Transverse colon (tissue), 3 donors: Measurements from ENCODE around the gene UEVLD.

Source experiments
- CTCF ChIP-seq, 5 experiments: fragments of 200-600 bp in 3 of 5; fragments of 450-650 bp in 2 of 5; sonication (generic) in 3 of 5; IDR thresholded peaks; 1 replicate in 2 of 5; 2 replicates in 3 of 5; pipeline ENCODE4 v1.5.1; 2016 to 2017; ENCODE audit warnings: antibody characterized with exemption in 5 of 5, inconsistent platforms in 3 of 5, mild to moderate bottlenecking in 2 of 5, moderate library complexity in 1 of 5
- EP300 ChIP-seq: sonication (generic); formaldehyde crosslinking; IDR thresholded peaks from one replicate; pipeline ENCODE4 v1.6.1; 2017; ENCODE audit warnings: antibody characterized with exemption, low read depth
- POLR2A ChIP-seq: fragments of 450-650 bp; IDR thresholded peaks from one replicate; pipeline ENCODE4 v1.6.1; 2016; ENCODE audit warnings: antibody characterized with exemption, mild to moderate bottlenecking, moderate library complexity

GRCh38 chr11:18492888-18493287, 95.6 kb downstream of the UEVLD start:
- TF ChIP-seq CTCF (IDR thresholded peaks at IDR 0.05) (no peak), POLR2A (no peak), EP300 (no peak)
